ENCODE results near the gene ESRRB. TPM values are rescaled to one million over a fixed set of nuclear protein-coding genes. Genes with fewer than 3 reads are reported as not detected.

The ESRRB gene
- total RNA-seq, 2 experiments from 2014 or later, result 0.47 TPM; not detected in 1

GRCh38 chr14:76330411-76331327, 45.3 kb upstream of the ESRRB start:
- Histone ChIP-seq H3K27ac (ENCODE audit: low read depth, low read length, poor library complexity, severe bottlenecking) (no peak overlapping the region), H3K9me3 (ENCODE audit: low read length) (no peaks in the 10 kb centered on the region), H4K20me1 (ENCODE audit: insufficient read depth, low read length) (no peaks in the 10 kb centered on the region), H3K4me3 (ENCODE audit: low read depth, low read length, poor library complexity, severe bottlenecking) (no peak overlapping the region), H3K4me2 (ENCODE audit: low read length) (no peak overlapping the region), H3K4me1 (ENCODE audit: insufficient read depth, low read length, poor library complexity, severe bottlenecking) (no peaks in the 10 kb centered on the region), H2AFZ (ENCODE audit: low read length) (no peak overlapping the region), H3K36me3 (ENCODE audit: insufficient read depth, low read length) (no peaks in the 10 kb centered on the region), H3K9me2 (ENCODE audit: insufficient read depth, low read length) (no peaks in the 10 kb centered on the region), H3K79me2 (ENCODE audit: insufficient read depth, low read depth, low read length) (no peaks in the 10 kb centered on the region)
- ChIA-PET POLR2A (no interaction called here), CTCF (ENCODE audit: unreplicated experiment) (no interaction called here)
- no TSS peak for BruUV-seq (replicated peaks)
- intact Hi-C loops (cut with micrococcal nuclease; ENCODE audit: unreplicated experiment), result no loop called here
- no peak for DNase-seq (ENCODE audit: low spot score)
- no peak for TF ChIP-seq EZH2phosphoT487 (IDR thresholded peaks at IDR 0.05; ENCODE audit: borderline replicate concordance, low read depth, low read length)

DNA sequence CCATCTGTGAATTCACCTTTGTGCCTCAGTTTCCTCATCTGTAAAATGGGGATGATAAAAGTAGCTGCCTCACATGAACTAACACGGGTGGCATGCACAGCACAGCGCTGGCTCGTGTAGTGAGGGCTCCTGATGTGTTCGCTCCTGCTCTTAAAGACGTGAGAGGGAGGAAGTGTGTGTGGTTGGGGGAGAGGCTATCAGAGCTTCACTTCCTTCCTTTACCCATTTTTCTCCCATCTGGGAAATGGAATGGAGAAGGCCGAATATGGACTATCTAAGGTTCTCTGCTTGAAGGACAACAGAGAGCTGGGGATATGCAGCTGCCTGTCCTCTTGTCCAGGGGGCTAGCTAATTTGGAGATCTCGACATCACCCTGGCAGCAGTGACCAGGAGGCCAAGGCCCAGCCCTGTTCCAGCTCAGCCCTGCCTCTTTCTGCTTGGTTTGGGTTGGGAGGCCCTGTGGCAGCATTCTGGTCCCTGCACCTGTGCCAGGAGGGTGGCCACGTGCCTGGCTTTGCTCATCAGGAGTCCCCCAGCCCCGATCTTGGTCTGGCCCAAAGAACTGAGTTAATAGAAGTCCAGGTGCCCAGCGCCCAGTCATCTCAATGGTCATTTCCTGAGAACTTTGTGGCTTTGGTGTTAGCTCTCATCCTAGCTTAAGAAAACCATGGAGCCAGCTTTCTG, 44.5 kb upstream of the ESRRB start:
- no peak overlapping the region for H2AFZ ChIP-seq (ENCODE audit: low read length)
- H3K4me3 ChIP-seq (ENCODE audit: low read depth, low read length, poor library complexity, severe bottlenecking), result no peak overlapping the region
- no peaks in the 10 kb centered on the region for H3K4me1 ChIP-seq (ENCODE audit: insufficient read depth, low read length, poor library complexity, severe bottlenecking)
- ChIA-PET CTCF (ENCODE audit: unreplicated experiment) (no interaction called here), POLR2A (no interaction called here)
- intact Hi-C loops (cut with micrococcal nuclease; ENCODE audit: unreplicated experiment), result no loop called here
- no TSS peak for BruUV-seq (replicated peaks)
- H4K20me1 ChIP-seq (ENCODE audit: insufficient read depth, low read length), result no peaks in the 10 kb centered on the region
- DNase-seq (ENCODE audit: low spot score), result no peak
- H3K27ac ChIP-seq (ENCODE audit: low read depth, low read length, poor library complexity, severe bottlenecking), result no peak overlapping the region
- no peaks in the 10 kb centered on the region for H3K36me3 ChIP-seq (ENCODE audit: insufficient read depth, low read length)
- no peaks in the 10 kb centered on the region for H3K79me2 ChIP-seq (ENCODE audit: insufficient read depth, low read depth, low read length)
- TF ChIP-seq EZH2phosphoT487 (IDR thresholded peaks at IDR 0.05; ENCODE audit: borderline replicate concordance, low read depth, low read length) (no peak), CTCF (conservative IDR thresholded peaks at IDR 0.05; ENCODE audit: low read length) (no peak)
- H3K9me3 ChIP-seq (ENCODE audit: low read length), result no peaks in the 10 kb centered on the region
- H3K4me2 ChIP-seq (ENCODE audit: low read length), result no peak overlapping the region
- H3K9me2 ChIP-seq (ENCODE audit: insufficient read depth, low read length), result no peaks in the 10 kb centered on the region

DNA sequence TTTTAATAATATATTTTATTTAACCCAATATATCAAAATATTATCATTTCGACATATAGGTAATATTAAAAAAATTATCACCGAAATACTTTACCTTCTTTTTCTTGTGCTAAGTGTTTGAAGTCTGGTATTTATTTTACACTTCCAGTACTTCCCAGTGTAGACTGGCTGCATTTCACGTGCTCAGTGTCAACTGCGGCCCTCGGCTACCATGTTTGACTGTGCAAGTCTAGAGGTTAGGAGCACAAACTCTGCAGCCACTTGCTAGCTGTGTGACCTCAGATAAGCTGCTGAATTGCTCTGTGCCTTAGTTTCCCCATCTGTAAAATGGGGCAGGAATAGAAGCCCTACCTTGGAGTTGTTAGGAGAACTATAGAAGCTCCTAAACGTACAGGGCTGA, 42.3 kb upstream of the ESRRB start:
- CTCF ChIA-PET (ENCODE audit: unreplicated experiment), result no interaction called here
- intact Hi-C loops (cut with micrococcal nuclease; ENCODE audit: unreplicated experiment), result no loop called here
- no peak overlapping the region for H3K4me3 ChIP-seq (ENCODE audit: low read depth, low read length, poor library complexity, severe bottlenecking)
- no peaks in the 10 kb centered on the region for H3K9me2 ChIP-seq (ENCODE audit: insufficient read depth, low read length)
- H4K20me1 ChIP-seq (ENCODE audit: insufficient read depth, low read length), result no peaks in the 10 kb centered on the region
- no peaks in the 10 kb centered on the region for H3K9me3 ChIP-seq (ENCODE audit: low read length)
- no TSS peak for BruUV-seq (replicated peaks)
- no peak for DNase-seq (ENCODE audit: low spot score)
- H3K79me2 ChIP-seq (ENCODE audit: insufficient read depth, low read depth, low read length), result no peaks in the 10 kb centered on the region
- H3K27ac ChIP-seq (ENCODE audit: low read depth, low read length, poor library complexity, severe bottlenecking), result no peak overlapping the region
- no peaks in the 10 kb centered on the region for H3K4me1 ChIP-seq (ENCODE audit: insufficient read depth, low read length, poor library complexity, severe bottlenecking)
- H2AFZ ChIP-seq (ENCODE audit: low read length), result no peak overlapping the region
- TF ChIP-seq CTCF (conservative IDR thresholded peaks at IDR 0.05; ENCODE audit: low read length) (no peak), EZH2phosphoT487 (IDR thresholded peaks at IDR 0.05; ENCODE audit: borderline replicate concordance, low read depth, low read length) (no peak)
- no peak overlapping the region for H3K4me2 ChIP-seq (ENCODE audit: low read length)
- POLR2A ChIA-PET, result no interaction called here
- H3K36me3 ChIP-seq (ENCODE audit: insufficient read depth, low read length), result no peaks in the 10 kb centered on the region
